HG03045 (cell line): ENCODE measurements around the gene NRN1L.
A peak's percentile ranks its signal among the peaks of the same experiment; 100 is the strongest.
"Not testable (repeated sequence)": the region's sequence is repeated elsewhere in the genome, so short reads cannot be mapped to it uniquely, and the experiment has no call there.

Source experiments
- ATAC-seq: cut with Tn5 transposase; IDR thresholded peaks from one replicate; pipeline ENCODE4 v1.9.1; 2021; ENCODE audit warnings: mild to moderate bottlenecking, moderate library complexity; ENCODE audit not compliant: unreplicated experiment

Gene NRN1L

GRCh38 chr16:67860589-67861398 is 23.9 kb upstream of the NRN1L start:
- no peak for ATAC-seq

- ATAC-seq = no peak
Measured at GRCh38 chr16:67861877-67862276, 22.8 kb upstream of the NRN1L start.

- ATAC-seq = no peak
Measured at GRCh38 chr16:67862623-67863583, 21.8 kb upstream of the NRN1L start.

- ATAC-seq = not testable (repeated sequence)
Measured at GRCh38 chr16:67864044-67864443, 20.6 kb upstream of the NRN1L start.

- no peak for ATAC-seq
Measured at GRCh38 chr16:67864594-67864993, 20.1 kb upstream of the NRN1L start.

- no peak for ATAC-seq
Measured at GRCh38 chr16:67865318-67865717, 19.4 kb upstream of the NRN1L start.

- ATAC-seq = no peak
Measured at GRCh38 chr16:67868290-67868689, 16.4 kb upstream of the NRN1L start.

GRCh38 chr16:67869653-67870052 is 15.0 kb upstream of the NRN1L start:
- ATAC-seq = no peak

- ATAC-seq = no peak
Measured at GRCh38 chr16:67871256-67871655, 13.4 kb upstream of the NRN1L start.

GRCh38 chr16:67872131-67872630 is 12.5 kb upstream of the NRN1L start:
- no peak for ATAC-seq

GRCh38 chr16:67872631-67873434 is 11.9 kb upstream of the NRN1L start, which contains the start of gene EDC4:
Gene EDC4, plus strand, starts transcription at chr16:67873052. Its CDS starts 210 bp downstream, at chr16:67873262.
- peak; percentile 63 for ATAC-seq

GRCh38 chr16:67873435-67874370 is 11.0 kb upstream of the NRN1L start:
- peak; percentile 9 for ATAC-seq

- no peak for ATAC-seq
Measured at GRCh38 chr16:67874372-67874771, 10.3 kb upstream of the NRN1L start.

GRCh38 chr16:67877064-67877463 is 7.6 kb upstream of the NRN1L start:
- ATAC-seq = no peak

- ATAC-seq = no peak
Measured at GRCh38 chr16:67878232-67878631, 6.5 kb upstream of the NRN1L start.

- no peak for ATAC-seq
Measured at GRCh38 chr16:67878846-67879245, 5.8 kb upstream of the NRN1L start.

GRCh38 chr16:67879462-67879861 is 5.2 kb upstream of the NRN1L start:
- no peak for ATAC-seq

- ATAC-seq = no peak
Measured at GRCh38 chr16:67879936-67880335, 4.7 kb upstream of the NRN1L start.

GRCh38 chr16:67880584-67880983 is 4.1 kb upstream of the NRN1L start:
- ATAC-seq = no peak
